CD4-positive, alpha-beta T cell treated with Interleukin-17A for 1 hour (primary cell): ENCODE results near the gene ADGRF1.
"Not testable (repeated sequence)": the region's sequence is repeated elsewhere in the genome, so short reads cannot be mapped to it uniquely, and the experiment has no call there.

Experiments
- DNase-seq: peaks from one replicate; pipeline ENCODE4 v3.0.0-alpha.2; 2020

The ADGRF1 gene

GRCh38 chr6:47042275-47042791 is at the start of gene ADGRF1:
TSS of gene ADGRF1 (minus strand) at chr6:47042332. CDS start at chr6:47029061, 13,271 bp downstream.
- no peak for DNase-seq

GRCh38 chr6:47090881-47091280 is 48.7 kb upstream of the ADGRF1 start:
- DNase-seq, result no peak

- not testable (repeated sequence) for DNase-seq
Observed at GRCh38 chr6:47089473-47089872, 47.3 kb upstream of the ADGRF1 start.

- no peak for DNase-seq
Observed at GRCh38 chr6:47086051-47086770, 44.1 kb upstream of the ADGRF1 start.

- no peak for DNase-seq
Observed at GRCh38 chr6:47084610-47085009, 42.5 kb upstream of the ADGRF1 start.

GRCh38 chr6:47083586-47084047 is 41.5 kb upstream of the ADGRF1 start:
- DNase-seq, result no peak

GRCh38 chr6:47080083-47080596 is 38.0 kb upstream of the ADGRF1 start:
- no peak for DNase-seq

- no peak for DNase-seq
Observed at GRCh38 chr6:47079638-47080037, 37.5 kb upstream of the ADGRF1 start.

- DNase-seq, result no peak
Observed at GRCh38 chr6:47078991-47079390, 36.9 kb upstream of the ADGRF1 start.

- no peak for DNase-seq
Observed at GRCh38 chr6:47076422-47077344, 34.6 kb upstream of the ADGRF1 start.

GRCh38 chr6:47075741-47076421 is 33.7 kb upstream of the ADGRF1 start:
- DNase-seq, result no peak

- DNase-seq, result no peak
Observed at GRCh38 chr6:47075168-47075567, 33.0 kb upstream of the ADGRF1 start.

- no peak for DNase-seq
Observed at GRCh38 chr6:47073125-47074110, 31.3 kb upstream of the ADGRF1 start.

GRCh38 chr6:47072667-47073066 is 30.5 kb upstream of the ADGRF1 start:
- DNase-seq, result no peak

- no peak for DNase-seq
Observed at GRCh38 chr6:47071681-47072080, 29.5 kb upstream of the ADGRF1 start.

- no peak for DNase-seq
Observed at GRCh38 chr6:47070461-47070860, 28.3 kb upstream of the ADGRF1 start.

GRCh38 chr6:47069156-47069555 is 27.0 kb upstream of the ADGRF1 start:
- DNase-seq, result no peak

- no peak for DNase-seq
Observed at GRCh38 chr6:47066418-47066817, 24.3 kb upstream of the ADGRF1 start.

- DNase-seq, result no peak
Observed at GRCh38 chr6:47064274-47064673, 22.1 kb upstream of the ADGRF1 start.

GRCh38 chr6:47062346-47062745 is 20.2 kb upstream of the ADGRF1 start:
- DNase-seq, result no peak
